GM18519 (cell line): ENCODE measurements around the gene SAMD13.

Experiments used
- ATAC-seq: cut with Tn5 transposase; IDR thresholded peaks from one replicate; pipeline ENCODE4 v1.9.1; 2021; ENCODE audit warnings: mild to moderate bottlenecking, moderate library complexity; ENCODE audit not compliant: unreplicated experiment, low FRiP score

SAMD13 gene

GRCh38 chr1:84367219-84367618 is 65.7 kb downstream of the SAMD13 start:
- ATAC-seq, result no peak

DNA sequence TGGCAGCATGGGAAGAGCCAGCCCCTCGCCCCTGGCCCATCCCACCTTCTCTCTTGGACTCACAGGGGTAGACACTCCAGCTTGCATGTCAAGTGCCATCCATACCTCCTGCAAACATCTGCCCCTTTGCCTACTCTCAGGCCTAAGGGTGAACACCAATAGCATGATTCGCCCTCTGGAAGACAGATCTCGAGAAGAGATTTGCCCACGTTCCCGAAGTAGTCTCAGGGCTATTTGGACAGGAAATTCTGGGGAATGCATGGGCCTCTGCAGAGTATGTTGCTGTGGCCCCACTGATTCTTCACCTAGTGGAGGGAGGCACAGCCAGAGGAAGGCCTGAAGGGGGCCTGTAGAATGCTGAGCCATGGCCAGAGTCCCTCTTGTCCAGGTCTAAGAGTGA is 66.9 kb downstream of the SAMD13 start:
- no peak for ATAC-seq

DNA sequence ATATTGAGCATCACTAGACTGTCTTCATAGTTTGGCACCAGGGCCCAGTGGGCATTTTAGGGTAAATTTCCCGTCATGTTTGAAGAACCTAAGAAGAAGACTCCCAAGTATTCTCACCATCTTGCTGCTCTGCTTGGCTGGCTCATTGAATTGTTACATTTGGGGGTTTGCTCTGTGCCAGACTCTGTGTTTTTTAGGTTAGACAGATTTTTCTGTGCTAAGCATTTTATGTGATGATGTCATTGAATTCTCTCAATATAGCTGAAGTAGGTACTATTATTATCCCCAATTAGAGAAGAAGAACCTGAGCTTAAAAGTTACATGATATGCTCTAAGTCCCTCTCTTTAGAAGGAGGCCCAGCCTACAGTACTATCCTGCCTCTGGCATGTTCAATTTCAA is 68.8 kb downstream of the SAMD13 start:
- ATAC-seq, result no peak

DNA sequence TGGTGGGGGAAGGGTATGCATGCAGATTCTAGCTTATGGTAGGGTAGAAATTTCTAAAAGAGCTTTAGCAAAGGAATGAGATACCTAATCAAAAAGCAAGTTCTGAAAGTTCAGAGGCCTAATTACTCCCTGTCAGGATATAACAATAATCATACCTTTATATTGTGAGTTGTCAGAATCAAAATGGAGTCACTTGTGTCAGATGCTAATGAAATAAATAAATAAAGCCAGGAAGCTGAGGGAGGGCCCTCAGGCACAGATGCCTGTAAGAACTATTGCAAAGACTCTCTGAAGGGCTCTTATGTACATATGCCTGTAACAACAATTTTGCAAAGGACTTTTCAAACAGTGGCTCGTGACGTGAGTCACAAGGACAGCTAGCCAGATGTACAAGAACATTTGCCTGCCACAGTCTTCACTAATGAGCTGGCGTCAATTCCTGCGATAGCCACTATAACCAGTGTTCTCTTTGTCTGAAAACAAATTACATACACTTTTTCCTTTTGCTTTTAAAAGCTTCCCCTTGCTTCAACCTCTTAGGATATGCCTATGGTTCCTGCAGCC is 69.4 kb downstream of the SAMD13 start:
- ATAC-seq, result no peak

DNA sequence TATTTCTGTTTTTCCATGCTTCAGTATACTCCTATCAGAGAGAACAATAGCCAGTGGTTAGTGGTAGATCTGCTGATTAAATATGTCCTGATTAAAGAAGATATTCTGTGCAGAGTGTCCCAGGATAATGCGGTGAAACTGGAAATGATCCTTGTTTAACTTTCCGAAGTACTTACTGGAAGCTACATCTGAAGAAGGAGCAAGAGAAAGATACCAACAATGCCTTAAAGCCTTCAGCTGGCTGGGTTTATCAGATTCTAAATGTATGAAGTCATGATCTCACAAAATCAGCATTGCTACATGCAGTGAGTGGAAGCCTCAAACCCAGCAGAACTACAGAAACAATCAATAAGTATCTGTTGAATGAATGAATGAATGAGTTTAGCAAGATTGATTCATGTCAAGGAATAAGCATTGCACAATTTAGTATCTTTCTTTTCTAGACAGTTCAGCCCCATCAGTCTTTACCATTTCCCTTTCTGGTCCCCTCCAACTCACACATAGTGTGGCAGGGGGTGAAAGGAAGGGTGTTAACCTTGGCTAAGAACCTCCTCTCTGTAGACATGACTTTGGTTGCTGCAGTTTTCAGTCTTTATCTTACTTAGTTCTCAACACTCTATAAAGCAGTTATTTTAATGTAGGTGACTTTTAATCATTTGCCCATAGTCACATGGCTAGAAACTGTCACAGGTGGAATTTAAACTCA is 72.1 kb downstream of the SAMD13 start:
- no peak for ATAC-seq

DNA sequence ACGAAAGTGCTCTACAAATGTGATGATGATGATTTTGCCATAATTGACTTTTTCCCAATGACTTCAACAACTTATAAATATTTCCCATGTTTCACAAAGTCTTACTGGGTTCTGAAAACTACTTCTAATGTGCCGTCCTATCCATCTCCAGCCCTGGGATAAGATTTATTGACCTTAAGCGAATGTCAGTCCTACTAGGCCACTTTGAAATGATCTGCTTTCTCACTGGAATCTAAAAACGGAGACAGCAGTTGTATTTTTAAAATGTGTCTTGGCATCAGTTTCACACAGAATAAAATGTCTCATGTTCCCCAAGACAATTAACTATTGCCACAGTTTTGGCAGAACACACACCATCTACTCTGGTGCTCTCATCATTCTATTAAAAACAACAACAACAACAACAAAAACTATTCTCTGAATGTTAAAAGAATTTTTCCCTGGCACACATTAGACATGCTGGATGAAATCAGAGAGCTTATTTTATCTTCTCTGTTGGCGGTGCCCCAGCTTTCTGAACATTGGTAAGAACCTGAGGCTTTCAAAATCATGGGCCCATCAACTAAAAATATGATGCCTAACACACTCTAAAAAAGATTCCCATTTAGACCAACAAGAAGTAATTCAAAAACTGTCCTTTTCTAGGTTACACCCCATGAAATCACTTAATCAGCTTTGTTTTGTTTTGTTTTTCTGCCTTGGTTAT is 73.6 kb downstream of the SAMD13 start:
- no peak for ATAC-seq

- ATAC-seq, result no peak
Observed at GRCh38 chr1:84376000-84376910, 74.7 kb downstream of the SAMD13 start.

GRCh38 chr1:84377480-84378095 is 76.1 kb downstream of the SAMD13 start:
- ATAC-seq, result no peak

GRCh38 chr1:84379138-84379916 is 77.8 kb downstream of the SAMD13 start:
- no peak for ATAC-seq

DNA sequence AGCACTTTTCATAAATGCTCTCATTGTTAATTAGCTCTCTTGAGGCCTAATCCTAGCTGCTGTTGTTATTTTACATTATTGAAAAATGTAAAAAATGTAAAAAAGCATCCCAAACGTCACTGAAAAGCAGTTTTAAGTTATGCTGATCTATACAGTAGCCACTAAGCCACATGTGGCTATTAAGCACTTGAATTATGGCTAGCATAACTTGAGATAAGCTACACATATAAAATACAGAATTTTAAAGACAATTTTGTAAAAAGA is 78.3 kb downstream of the SAMD13 start:
- ATAC-seq, result no peak

DNA sequence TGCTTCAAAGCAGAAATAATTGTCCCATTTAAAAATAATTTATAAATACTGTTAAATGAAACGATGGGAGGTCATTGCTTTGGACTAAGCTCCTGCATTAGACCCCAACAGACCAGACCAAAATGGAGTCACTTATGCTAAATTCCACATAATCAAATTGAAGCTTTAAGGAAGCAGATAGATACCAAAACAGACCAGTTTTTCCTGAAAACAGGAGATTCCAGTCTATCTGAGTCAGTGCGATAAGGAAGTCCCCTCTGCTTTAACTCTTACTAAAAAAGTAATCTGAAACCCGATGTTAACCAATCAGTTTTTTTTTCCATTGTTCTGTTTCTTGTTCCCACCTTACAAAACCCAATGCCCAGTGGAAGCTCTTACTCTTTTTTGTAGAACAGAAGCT is 80.6 kb downstream of the SAMD13 start:
- ATAC-seq, result no peak

- no peak for ATAC-seq
Observed at GRCh38 chr1:84385347-84385746, 83.8 kb downstream of the SAMD13 start.

GRCh38 chr1:84386716-84387479 is 85.4 kb downstream of the SAMD13 start:
- ATAC-seq, result no peak

- ATAC-seq, result no peak
Observed at GRCh38 chr1:84387480-84388163, 86.1 kb downstream of the SAMD13 start.

DNA sequence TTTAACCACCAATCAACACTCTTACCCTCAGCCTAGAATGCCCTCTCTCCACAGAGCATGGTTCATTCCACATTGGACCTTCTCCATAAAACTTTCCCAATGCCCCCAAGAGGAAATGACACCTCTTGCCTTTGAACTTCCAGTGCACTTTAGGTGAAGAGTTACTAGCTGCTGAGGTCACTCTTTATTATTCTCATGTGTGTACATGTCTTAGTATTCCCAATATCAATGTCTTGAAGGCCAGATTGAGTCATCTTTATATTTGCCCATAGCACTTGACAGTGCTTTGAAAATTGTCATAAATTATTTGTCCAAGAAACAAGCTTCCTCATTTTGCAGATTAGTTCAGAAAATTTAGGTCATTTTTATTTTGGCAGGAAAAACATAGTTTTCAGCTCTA is 88.7 kb downstream of the SAMD13 start:
- ATAC-seq, result no peak

DNA sequence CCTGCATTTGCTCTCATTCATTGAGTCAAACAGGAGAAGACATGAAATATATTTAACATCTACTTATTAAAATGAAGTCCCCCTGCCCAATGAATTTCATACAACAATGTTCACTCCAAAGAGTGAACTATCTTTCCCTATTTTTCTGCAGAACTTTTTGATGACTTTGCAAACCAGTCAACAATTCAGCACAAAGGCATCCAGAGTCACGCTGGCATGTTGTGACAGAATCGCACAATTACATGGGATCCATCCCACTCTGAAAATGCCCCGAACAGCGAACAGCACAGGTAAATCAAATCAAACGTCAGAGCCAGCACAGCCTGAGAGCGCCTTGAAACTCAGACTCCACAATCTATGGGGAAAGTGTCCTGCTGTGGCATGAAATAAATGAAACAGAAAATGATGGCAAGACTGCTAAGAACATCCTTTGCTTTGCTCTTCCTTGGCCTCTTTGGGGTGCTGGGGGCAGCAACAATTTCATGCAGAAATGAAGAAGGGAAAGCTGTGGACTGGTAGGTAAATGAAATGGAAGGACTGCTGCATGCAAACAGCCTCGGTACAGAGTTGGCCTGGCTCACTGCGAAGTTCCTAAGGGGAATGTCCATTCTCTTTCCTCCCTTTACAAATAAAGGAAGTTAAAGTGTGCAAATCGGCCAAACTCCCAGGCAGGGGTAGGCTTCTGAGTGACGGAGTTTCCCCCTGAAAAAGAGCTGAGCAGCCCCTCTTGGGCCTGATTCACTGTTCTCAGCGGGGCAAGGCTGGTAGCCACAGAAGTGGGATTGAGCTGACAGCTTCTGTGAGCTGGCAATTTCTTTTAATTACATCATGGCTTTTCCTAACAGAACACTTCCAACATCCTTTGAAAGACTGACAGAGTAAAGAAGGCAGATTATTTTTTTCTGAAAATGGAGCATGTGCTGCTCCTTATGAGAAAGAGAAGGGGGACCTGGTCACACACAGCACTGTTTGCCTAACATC is 97.0 kb downstream of the SAMD13 start, which contains the start of gene DNASE2B:
Gene DNASE2B (plus strand): TSS at position 310 of the 981 bp plus-strand sequence. CDS start 81 bp downstream, at position 391.
- no peak for ATAC-seq
